Endothelial cell of umbilical vein (primary cell): ENCODE data around the gene MTFMT.

Experiments
- CTCF ChIP-seq, 2 donors: IDR thresholded peaks; 1 replicate in 1 of 2; 2 replicates in 1 of 2; pipeline ENCODE4 v1.5.1; 2011; ENCODE audit warnings: low read length in 2 of 2, mild to moderate bottlenecking in 2 of 2, moderate library complexity in 2 of 2, control low read depth in 1 of 2, inconsistent platforms in 1 of 2, low read depth in 1 of 2; ENCODE audit not compliant: insufficient read depth in 1 of 2; ENCODE audit errors: extremely low read depth in 1 of 2
- EZH2 ChIP-seq: IDR thresholded peaks from 2 replicates; pipeline ENCODE4 v1.6.1; 2012; ENCODE audit warnings: borderline replicate concordance, low read depth, mild to moderate bottlenecking, moderate library complexity, low read length, inconsistent platforms; ENCODE audit not compliant: severe bottlenecking
- FOS ChIP-seq: IDR thresholded peaks from 2 replicates; pipeline ENCODE4 v1.6.1; 2011; ENCODE audit warnings: mild to moderate bottlenecking, low read length, moderate library complexity, borderline replicate concordance; ENCODE audit not compliant: insufficient read depth
- MYC ChIP-seq: IDR thresholded peaks from one replicate; pipeline ENCODE4 v1.6.1; 2011; ENCODE audit warnings: mild to moderate bottlenecking, low read depth, low read length
- POLR2A ChIP-seq: IDR thresholded peaks from 2 replicates; pipeline ENCODE4 v1.6.1; 2012; ENCODE audit warnings: low read depth, mild to moderate bottlenecking, control low read depth, low read length
- POLR2AphosphoS5 ChIP-seq: IDR thresholded peaks from 2 replicates; pipeline ENCODE4 v1.6.1; 2012; ENCODE audit warnings: low read depth, mild to moderate bottlenecking, control low read depth, low read length, moderate library complexity; ENCODE audit not compliant: insufficient read depth

GRCh38 chr15:64970698-64971097 lies 58.7 kb downstream of the MTFMT start:
- TF ChIP-seq CTCF (IDR thresholded peaks at IDR 0.05; ENCODE audit: extremely low read depth in 1 of 2, insufficient read depth in 1 of 2, low read depth in 1 of 2, low read length in 2 of 2) (no peak), POLR2A (no peak), FOS (no peak), POLR2AphosphoS5 (no peak), MYC (no peak), EZH2 (no peak)
